HepG2 (cell line): ENCODE results near the gene DMPK. TPM values are rescaled to one million over a fixed set of nuclear protein-coding genes. Genes with fewer than 3 reads are reported as not detected.

Experiments
- BORCS8-MEF2B ChIP-seq: sonication (generic); formaldehyde crosslinking; IDR thresholded peaks from 2 replicates; pipeline ENCODE4 v1.8.0; 2022; ENCODE audit warnings: mild to moderate bottlenecking, missing genetic modification reagents
- FOXK1 ChIP-seq: sonication (generic); formaldehyde crosslinking; IDR thresholded peaks from 2 replicates; pipeline ENCODE4 v1.4.0; 2020; ENCODE audit warnings: low read depth, missing genetic modification reagents, borderline replicate concordance
- GATAD1 ChIP-seq: IDR thresholded peaks from 2 replicates; pipeline ENCODE4 v1.6.1; 2016; ENCODE audit warnings: missing genetic modification reagents, missing compliant biosample characterization
- GFI1 ChIP-seq: sonication (generic); formaldehyde crosslinking; IDR thresholded peaks from 2 replicates; pipeline ENCODE4 v1.5.0; 2020; ENCODE audit warnings: missing genetic modification reagents, mild to moderate bottlenecking, borderline replicate concordance
- MBD4 ChIP-seq: IDR thresholded peaks from 2 replicates; pipeline ENCODE4 v1.6.1; 2012; ENCODE audit warnings: low read length, inconsistent platforms, borderline replicate concordance
- MXI1 ChIP-seq: IDR thresholded peaks from 3 replicates; pipeline ENCODE4 v1.6.1; 2012; ENCODE audit warnings: low read depth, low read length, inconsistent platforms, borderline replicate concordance
- NFIB ChIP-seq: sonication (generic); formaldehyde crosslinking; IDR thresholded peaks from 2 replicates; pipeline ENCODE4 v1.9.0; 2021; ENCODE audit warnings: missing genetic modification reagents, mild to moderate bottlenecking, borderline replicate concordance
- RBFOX2 ChIP-seq: fragments of 200-400 bp; formaldehyde crosslinking; IDR thresholded peaks from 2 replicates; pipeline ENCODE4 v1.6.1; 2017; ENCODE audit warnings: low read depth, mild to moderate bottlenecking, low read length
- RFXAP ChIP-seq: sonication (generic); formaldehyde crosslinking; IDR thresholded peaks from 2 replicates; pipeline ENCODE4 v1.4.0; 2020; ENCODE audit warnings: missing genetic modification reagents, borderline replicate concordance
- SNAPC2 ChIP-seq: sonication (generic); formaldehyde crosslinking; IDR thresholded peaks from 2 replicates; pipeline ENCODE4 v1.8.1; 2022; ENCODE audit warnings: mild to moderate bottlenecking, missing genetic modification reagents
- SPEN ChIP-seq: sonication (generic); formaldehyde crosslinking; IDR thresholded peaks from 2 replicates; pipeline ENCODE4 v1.5.1; 2020; ENCODE audit warnings: low read depth, mild to moderate bottlenecking, missing genetic modification reagents
- TEAD2 ChIP-seq: sonication (generic); formaldehyde crosslinking; IDR thresholded peaks from 2 replicates; pipeline ENCODE4 v1.9.0; 2021; ENCODE audit warnings: missing genetic modification reagents
- TRIM22 ChIP-seq: fragments of 450-650 bp; IDR thresholded peaks from 2 replicates; pipeline ENCODE4 v1.6.1; 2017
- ZNF430 ChIP-seq: sonication (generic); formaldehyde crosslinking; IDR thresholded peaks from 2 replicates; pipeline ENCODE4 v1.9.0; 2021; ENCODE audit warnings: mild to moderate bottlenecking, missing genetic modification reagents
- ZNF451 ChIP-seq: sonication (generic); formaldehyde crosslinking; IDR thresholded peaks from 2 replicates; pipeline ENCODE4 v1.5.0; 2020; ENCODE audit warnings: mild to moderate bottlenecking, missing genetic modification reagents
- ZNF713 ChIP-seq: sonication (generic); formaldehyde crosslinking; IDR thresholded peaks from 2 replicates; pipeline ENCODE4 v1.4.0; 2020; ENCODE audit warnings: mild to moderate bottlenecking, missing genetic modification reagents
- ZNF724P ChIP-seq: sonication (generic); formaldehyde crosslinking; IDR thresholded peaks from 2 replicates; pipeline ENCODE4 v1.8.0; 2022; ENCODE audit warnings: missing genetic modification reagents, borderline replicate concordance
- ZNF749 ChIP-seq: sonication (generic); formaldehyde crosslinking; IDR thresholded peaks from 2 replicates; pipeline ENCODE4 v1.8.0; 2022; ENCODE audit warnings: mild to moderate bottlenecking, missing genetic modification reagents, moderate library complexity, borderline replicate concordance
- polyA plus RNA-seq, 8 experiments: library from polyadenylated mRNA; depleted of rRNA in 3 of 8; stranded (reverse) in 7 of 8; unstranded in 1 of 8; fragments of >200 nt; fragmentation: Illumina TruSeq in 4 of 8; extraction: Trizol in 4 of 8; gene quantifications; 2 replicates each; pipeline versions ENCODE4 v1.2.1 to v1.2.3, GENCODE V29; 2011 to 2016; ENCODE audit warnings: low read depth in 4 of 8, missing spikeins in 1 of 8, mixed read lengths in 1 of 8; ENCODE audit not compliant: insufficient read depth in 1 of 8
- total RNA-seq, 5 experiments: library from RNA; depleted of rRNA; stranded (reverse); fragments of >200 nt; fragmentation: Illumina TruSeq; extraction: Trizol; gene quantifications; 2 replicates each; pipeline ENCODE4 v1.2.3, GENCODE V29; 2016; ENCODE audit warnings: low read depth in 1 of 5
- TF ChIP-seq, protein P1 (sequence below): sonication (generic); formaldehyde crosslinking; IDR thresholded peaks from 2 replicates; pipeline ENCODE4 v1.5.0; 2020; ENCODE audit warnings: mild to moderate bottlenecking, missing genetic modification reagents
- TF ChIP-seq, protein P2 (sequence below): sonication (generic); formaldehyde crosslinking; IDR thresholded peaks from 2 replicates; pipeline ENCODE4 v1.8.0; 2022; ENCODE audit warnings: mild to moderate bottlenecking, missing genetic modification reagents, moderate library complexity

Gene DMPK
- total and polyA plus RNA-seq, 2 of the 13 experiments (the other 11 are each of a cell fraction or from before 2014, with no cell fraction given): 5.3 to 8.8 TPM

- TF ChIP-seq GFI1 (CRISPR knock-in tag) (peak; percentile 34; the same call in 1 of the 2 replicates), ZNF451 (CRISPR knock-in tag) (0 out of 2 replicates have a peak, but pooled peaks have one; percentile 13), FOXK1 (CRISPR knock-in tag) (peak; percentile 60; the same call in 1 of the 2 replicates), RBFOX2 (peak; percentile 83), RFXAP (CRISPR knock-in tag) (0 out of 2 replicates have a peak, but pooled peaks have one; percentile 43), MXI1 (peak; percentile 39; the same call in 1 of the 3 replicates), GATAD1 (CRISPR knock-in tag) (peak; percentile 36; the same call in 1 of the 2 replicates), ZNF724P (CRISPR knock-in tag) (peak; percentile 43; the same call in 1 of the 2 replicates), BORCS8-MEF2B (CRISPR knock-in tag) (peak; percentile 54; the same call in 1 of the 2 replicates), MBD4 (no peak), ZNF749 (CRISPR knock-in tag) (peak; percentile 78; the same call in 1 of the 2 replicates), TRIM22 (no peak), NFIB (CRISPR knock-in tag) (no peak), ZNF713 (CRISPR knock-in tag) (0 out of 2 replicates have a peak, but pooled peaks have one; percentile 90), SPEN (0 out of 2 replicates have a peak, but pooled peaks have one; percentile 49), TEAD2 (CRISPR knock-in tag) (no peak), ZNF430 (0 out of 2 replicates have a peak, but pooled peaks have one; percentile 21), SNAPC2 (CRISPR knock-in tag) (0 out of 2 replicates have a peak, but pooled peaks have one; percentile 57)
- TF ChIP-seq, protein P1, sequence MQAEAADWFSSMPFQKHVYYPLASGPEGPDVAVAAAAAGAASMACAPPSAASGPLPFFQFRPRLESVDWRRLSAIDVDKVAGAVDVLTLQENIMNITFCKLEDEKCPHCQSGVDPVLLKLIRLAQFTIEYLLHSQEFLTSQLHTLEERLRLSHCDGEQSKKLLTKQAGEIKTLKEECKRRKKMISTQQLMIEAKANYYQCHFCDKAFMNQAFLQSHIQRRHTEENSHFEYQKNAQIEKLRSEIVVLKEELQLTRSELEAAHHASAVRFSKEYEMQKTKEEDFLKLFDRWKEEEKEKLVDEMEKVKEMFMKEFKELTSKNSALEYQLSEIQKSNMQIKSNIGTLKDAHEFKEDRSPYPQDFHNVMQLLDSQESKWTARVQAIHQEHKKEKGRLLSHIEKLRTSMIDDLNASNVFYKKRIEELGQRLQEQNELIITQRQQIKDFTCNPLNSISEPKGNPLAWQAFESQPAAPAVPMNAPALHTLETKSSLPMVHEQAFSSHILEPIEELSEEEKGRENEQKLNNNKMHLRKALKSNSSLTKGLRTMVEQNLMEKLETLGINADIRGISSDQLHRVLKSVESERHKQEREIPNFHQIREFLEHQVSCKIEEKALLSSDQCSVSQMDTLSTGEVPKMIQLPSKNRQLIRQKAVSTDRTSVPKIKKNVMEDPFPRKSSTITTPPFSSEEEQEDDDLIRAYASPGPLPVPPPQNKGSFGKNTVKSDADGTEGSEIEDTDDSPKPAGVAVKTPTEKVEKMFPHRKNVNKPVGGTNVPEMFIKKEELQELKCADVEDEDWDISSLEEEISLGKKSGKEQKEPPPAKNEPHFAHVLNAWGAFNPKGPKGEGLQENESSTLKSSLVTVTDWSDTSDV (CRISPR knock-in tag): peak; percentile 94; the same call in 1 of the 2 replicates
- TF ChIP-seq, protein P2, sequence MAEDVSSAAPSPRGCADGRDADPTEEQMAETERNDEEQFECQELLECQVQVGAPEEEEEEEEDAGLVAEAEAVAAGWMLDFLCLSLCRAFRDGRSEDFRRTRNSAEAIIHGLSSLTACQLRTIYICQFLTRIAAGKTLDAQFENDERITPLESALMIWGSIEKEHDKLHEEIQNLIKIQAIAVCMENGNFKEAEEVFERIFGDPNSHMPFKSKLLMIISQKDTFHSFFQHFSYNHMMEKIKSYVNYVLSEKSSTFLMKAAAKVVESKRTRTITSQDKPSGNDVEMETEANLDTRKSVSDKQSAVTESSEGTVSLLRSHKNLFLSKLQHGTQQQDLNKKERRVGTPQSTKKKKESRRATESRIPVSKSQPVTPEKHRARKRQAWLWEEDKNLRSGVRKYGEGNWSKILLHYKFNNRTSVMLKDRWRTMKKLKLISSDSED: peak; percentile 49; the same call in 1 of the 2 replicates
These were observed 14.2 kb downstream of the DMPK start (continued) for GRCh38 chr19:45767881-45768654.
